Measurements from ENCODE around the gene CAMTA2. TPM values are rescaled to one million over a fixed set of nuclear protein-coding genes. Genes with fewer than 3 reads are reported as not detected.

The CAMTA2 gene
- total RNA-seq, 4 donors from 2014 or later: 24.0 to 48.2 (median 28.4) TPM

DNA sequence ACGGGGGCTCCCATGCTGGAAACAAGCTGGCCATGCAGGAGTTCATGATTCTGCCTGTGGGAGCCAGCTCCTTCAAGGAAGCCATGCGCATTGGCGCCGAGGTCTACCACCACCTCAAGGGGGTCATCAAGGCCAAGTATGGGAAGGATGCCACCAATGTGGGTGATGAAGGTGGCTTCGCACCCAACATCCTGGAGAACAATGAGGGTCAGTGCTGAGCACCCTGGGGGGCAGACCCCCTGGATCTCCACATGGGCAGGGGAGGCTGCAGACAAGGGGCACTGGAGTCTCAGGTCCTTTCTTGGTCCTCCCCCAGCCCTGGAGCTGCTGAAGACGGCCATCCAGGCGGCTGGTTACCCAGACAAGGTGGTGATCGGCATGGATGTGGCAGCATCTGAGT, 32.4 kb downstream of the CAMTA2 start:
- peaks cover 14 to 21% (median 20%) of the 10 kb centered on the region in 4 donors for H3K4me1 ChIP-seq
- H3K36me3 ChIP-seq: peaks cover 12 to 31% (median 23%) of the 10 kb centered on the region in 4 donors
- TF ChIP-seq POLR2A (IDR thresholded peaks at IDR 0.05; ENCODE audit: low read depth) (no peak), POLR2AphosphoS5 (IDR thresholded peaks at IDR 0.05) (no peak), EP300 (IDR thresholded peaks at IDR 0.05) (no peak)
- TF ChIP-seq, protein P1, sequence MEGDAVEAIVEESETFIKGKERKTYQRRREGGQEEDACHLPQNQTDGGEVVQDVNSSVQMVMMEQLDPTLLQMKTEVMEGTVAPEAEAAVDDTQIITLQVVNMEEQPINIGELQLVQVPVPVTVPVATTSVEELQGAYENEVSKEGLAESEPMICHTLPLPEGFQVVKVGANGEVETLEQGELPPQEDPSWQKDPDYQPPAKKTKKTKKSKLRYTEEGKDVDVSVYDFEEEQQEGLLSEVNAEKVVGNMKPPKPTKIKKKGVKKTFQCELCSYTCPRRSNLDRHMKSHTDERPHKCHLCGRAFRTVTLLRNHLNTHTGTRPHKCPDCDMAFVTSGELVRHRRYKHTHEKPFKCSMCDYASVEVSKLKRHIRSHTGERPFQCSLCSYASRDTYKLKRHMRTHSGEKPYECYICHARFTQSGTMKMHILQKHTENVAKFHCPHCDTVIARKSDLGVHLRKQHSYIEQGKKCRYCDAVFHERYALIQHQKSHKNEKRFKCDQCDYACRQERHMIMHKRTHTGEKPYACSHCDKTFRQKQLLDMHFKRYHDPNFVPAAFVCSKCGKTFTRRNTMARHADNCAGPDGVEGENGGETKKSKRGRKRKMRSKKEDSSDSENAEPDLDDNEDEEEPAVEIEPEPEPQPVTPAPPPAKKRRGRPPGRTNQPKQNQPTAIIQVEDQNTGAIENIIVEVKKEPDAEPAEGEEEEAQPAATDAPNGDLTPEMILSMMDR (IDR thresholded peaks at IDR 0.05): no peak
- no peaks in the 10 kb centered on the region for H3K27me3 ChIP-seq
- H3K4me3 ChIP-seq: no peak overlapping the region
- H3K9me3 ChIP-seq: no peaks in the 10 kb centered on the region
- 92% methylated on average over 8 of the region's 8 CpGs for WGBS
- DNase-seq (ENCODE audit: extremely low spot score): no peak
- intact Hi-C loops (cut with DNase I): no loop called here
- no peak overlapping the region for H3K27ac ChIP-seq (replicated peaks in 1 of 4)

DNA sequence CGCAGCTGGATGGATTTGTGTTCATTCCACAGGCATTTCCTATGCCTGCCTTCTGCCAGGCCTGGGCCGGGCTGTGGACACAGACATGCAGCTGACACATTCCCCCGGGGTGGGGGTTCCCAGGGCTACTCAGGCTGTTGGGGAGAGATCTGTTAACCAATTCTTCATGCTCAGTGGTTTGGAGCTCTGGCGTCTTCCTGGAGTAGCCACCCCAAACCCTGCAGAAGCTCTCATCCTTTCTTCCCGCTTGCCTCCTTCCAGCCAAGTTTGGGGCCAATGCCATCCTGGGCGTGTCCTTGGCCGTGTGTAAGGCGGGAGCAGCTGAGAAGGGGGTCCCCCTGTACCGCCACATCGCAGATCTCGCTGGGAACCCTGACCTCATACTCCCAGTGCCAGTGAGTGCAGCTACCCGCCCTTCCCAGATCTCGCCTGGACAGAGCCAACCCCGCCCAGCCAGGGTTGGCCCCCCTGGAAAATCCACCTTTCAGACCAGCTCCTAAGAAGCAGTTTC, 34.0 kb downstream of the CAMTA2 start:
- H3K4me3 ChIP-seq: no peak overlapping the region
- no peaks in the 10 kb centered on the region for H3K9me3 ChIP-seq
- H3K36me3 ChIP-seq: peaks cover 0 to 15% (median 7%) of the 10 kb centered on the region in 4 donors
- WGBS: 75% methylated on average over 14 of the region's 14 CpGs
- intact Hi-C loops (cut with DNase I): no loop called here
- H3K4me1 ChIP-seq: peaks cover 19 to 36% (median 29%) of the 10 kb centered on the region in 4 donors
- H3K27me3 ChIP-seq: no peaks in the 10 kb centered on the region
- TF ChIP-seq POLR2AphosphoS5 (IDR thresholded peaks at IDR 0.05) (no peak), POLR2A (IDR thresholded peaks at IDR 0.05; ENCODE audit: low read depth) (no peak), EP300 (IDR thresholded peaks at IDR 0.05) (no peak)
- TF ChIP-seq, protein P1 (IDR thresholded peaks at IDR 0.05): no peak
- DNase-seq (ENCODE audit: extremely low spot score): no peak
- no peak overlapping the region for H3K27ac ChIP-seq (replicated peaks in 1 of 4)

DNA sequence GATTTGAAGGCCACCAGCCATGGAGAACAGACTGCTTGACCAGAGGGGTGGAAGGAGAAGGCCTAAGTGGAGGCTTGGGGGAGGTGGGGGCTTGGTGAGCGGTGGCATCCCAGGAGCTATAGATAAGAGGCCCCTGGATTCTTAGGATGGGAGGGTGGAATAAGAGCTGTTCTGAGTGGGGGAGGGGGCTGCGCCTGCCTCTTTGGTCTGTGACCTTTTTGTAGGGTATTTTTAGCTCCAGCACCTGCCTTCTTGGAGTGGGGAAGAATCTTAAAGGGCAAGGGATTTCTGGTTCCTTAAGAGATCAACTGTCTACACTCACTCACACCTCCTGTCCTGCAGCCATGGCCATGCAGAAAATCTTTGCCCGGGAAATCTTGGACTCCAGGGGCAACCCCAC, 36.0 kb downstream of the CAMTA2 start:
- H3K9me3 ChIP-seq: peaks cover 0 to 2% (median 0%) of the 10 kb centered on the region in 4 donors
- H3K27ac ChIP-seq (replicated peaks in 1 of 4): peak overlapping the region; percentile 94 to 100 (median 98)
- H3K36me3 ChIP-seq: peaks cover 0 to 11% (median 3%) of the 10 kb centered on the region in 4 donors
- peaks cover 23 to 41% (median 37%) of the 10 kb centered on the region in 4 donors for H3K4me1 ChIP-seq
- no peak overlapping the region for H3K4me3 ChIP-seq
- WGBS: 59% methylated on average over 3 of the region's 3 CpGs
- DNase-seq (ENCODE audit: extremely low spot score): no peak
- H3K27me3 ChIP-seq: no peaks in the 10 kb centered on the region
- TF ChIP-seq, protein P1 (IDR thresholded peaks at IDR 0.05): no peak
- no peak for TF ChIP-seq POLR2A (IDR thresholded peaks at IDR 0.05; ENCODE audit: low read depth)
- no peak for TF ChIP-seq POLR2AphosphoS5 (IDR thresholded peaks at IDR 0.05)
- TF ChIP-seq EP300 (IDR thresholded peaks at IDR 0.05): no peak
- intact Hi-C loops (cut with DNase I): no loop called here

DNA sequence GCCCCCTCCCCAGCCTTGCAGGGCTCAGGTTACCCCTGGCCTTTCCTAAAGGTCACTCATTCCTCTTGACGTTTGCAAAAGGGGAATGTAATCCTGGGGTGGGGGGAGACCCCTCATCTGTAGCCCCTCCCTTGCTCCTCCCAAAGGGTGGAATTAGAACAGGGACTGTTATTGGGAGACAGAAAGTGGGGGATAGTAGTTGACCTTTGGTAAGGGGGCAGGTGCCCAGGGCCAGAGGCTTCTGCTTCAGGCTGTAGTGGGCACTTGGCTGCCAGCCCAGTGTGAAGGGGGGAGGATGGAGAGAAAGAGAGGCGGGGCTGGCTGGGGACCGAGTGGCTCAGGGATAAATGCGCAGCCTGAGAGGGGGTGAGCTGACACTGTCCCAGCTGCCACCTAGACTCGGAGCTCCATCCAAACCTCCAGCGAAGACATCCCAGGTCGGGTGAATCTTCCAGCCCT, 36.7 kb downstream of the CAMTA2 start, which contains the start of gene ENO3:
Gene ENO3, plus strand, starts transcription at position 374 of the 459 bp plus-strand sequence. CDS start 711 bp downstream, outside the sequence.
- WGBS: 46% methylated on average over 5 of the region's 7 CpGs
- peaks cover 0 to 18% (median 10%) of the 10 kb centered on the region in 4 donors for H3K36me3 ChIP-seq
- TF ChIP-seq EP300 (IDR thresholded peaks at IDR 0.05) (no peak), POLR2A (IDR thresholded peaks at IDR 0.05; ENCODE audit: low read depth) (no peak), POLR2AphosphoS5 (IDR thresholded peaks at IDR 0.05) (no peak)
- TF ChIP-seq, protein P1 (IDR thresholded peaks at IDR 0.05): no peak
- peaks cover 30 to 48% (median 44%) of the 10 kb centered on the region in 4 donors for H3K4me1 ChIP-seq
- H3K27ac ChIP-seq (replicated peaks in 1 of 4): peak within 1 kb of the TSS; percentile 94 to 100 (median 98)
- no peak for DNase-seq (ENCODE audit: extremely low spot score)
- H3K4me3 ChIP-seq: peak within 1 kb of the TSS; percentile 87 to 100 (median 100)
- peaks cover 0 to 2% (median 0%) of the 10 kb centered on the region in 4 donors for H3K9me3 ChIP-seq
- H3K27me3 ChIP-seq: no peaks in the 10 kb centered on the region
- intact Hi-C loops (cut with DNase I): no loop called here
